Mononuclear cell (primary cell): ENCODE results near the gene GRAMD1B. TPM values are rescaled to one million over a fixed set of nuclear protein-coding genes. Genes with fewer than 3 reads are reported as not detected.
"Not testable (repeated sequence)": the region's sequence is repeated elsewhere in the genome, so short reads cannot be mapped to it uniquely, and the experiment has no call there.

ENCODE experiments used
- H3K27me3 ChIP-seq: 2 replicates; pipeline ENCODE4 v1.6.0; 2011; ENCODE audit warnings: low read length, control low read depth; ENCODE audit not compliant: insufficient read depth
- H3K4me1 ChIP-seq: 2 replicates; pipeline ENCODE4 v1.5.1; 2011; ENCODE audit warnings: mild to moderate bottlenecking, low read length, control low read depth; ENCODE audit not compliant: insufficient read depth
- H3K4me3 ChIP-seq: 2 replicates; pipeline ENCODE4 v1.5.1; 2011; ENCODE audit warnings: mild to moderate bottlenecking, low read length, moderate library complexity
- H3K9me3 ChIP-seq: 2 replicates; pipeline ENCODE4 v1.5.1; 2011; ENCODE audit warnings: low read depth, mild to moderate bottlenecking, control low read depth, low read length
- total RNA-seq: library from RNA; depleted of rRNA; stranded (reverse); fragments of >200 nt; gene quantifications from one replicate; pipeline ENCODE4 v1.2.3, GENCODE V29; 2012

GRAMD1B gene
- total RNA-seq, 1 donor, result 7.1 TPM

- Histone ChIP-seq H3K4me1 (no peaks in the 10 kb centered on the region), H3K4me3 (no peak overlapping the region), H3K9me3 (peaks cover 4% of the 10 kb centered on the region), H3K27me3 (no peaks in the 10 kb centered on the region)
These were observed 87.7 kb downstream of the GRAMD1B start for GRCh38 chr11:123517559-123518364.

GRCh38 chr11:123518496-123519054 is 88.5 kb downstream of the GRAMD1B start:
- Histone ChIP-seq H3K4me3 (no peak overlapping the region), H3K4me1 (no peaks in the 10 kb centered on the region), H3K27me3 (no peaks in the 10 kb centered on the region), H3K9me3 (peaks cover 4% of the 10 kb centered on the region)

GRCh38 chr11:123519055-123519796 is 89.2 kb downstream of the GRAMD1B start:
- Histone ChIP-seq H3K4me3 (no peak overlapping the region), H3K4me1 (no peaks in the 10 kb centered on the region), H3K27me3 (no peaks in the 10 kb centered on the region), H3K9me3 (peaks cover 4% of the 10 kb centered on the region)

GRCh38 chr11:123519797-123520193 is 89.7 kb downstream of the GRAMD1B start:
- H3K9me3 ChIP-seq, result peaks cover 4% of the 10 kb centered on the region
- H3K4me1 ChIP-seq, result no peaks in the 10 kb centered on the region
- H3K27me3 ChIP-seq, result no peaks in the 10 kb centered on the region
- H3K4me3 ChIP-seq, result no peak overlapping the region

GRCh38 chr11:123520476-123520875 is 90.4 kb downstream of the GRAMD1B start:
- not testable (repeated sequence) for H3K4me1 ChIP-seq, H3K9me3 ChIP-seq, H3K27me3 ChIP-seq, H3K4me3 ChIP-seq

- Histone ChIP-seq H3K27me3 (no peaks in the 10 kb centered on the region), H3K4me1 (no peaks in the 10 kb centered on the region), H3K9me3 (peaks cover 4% of the 10 kb centered on the region), H3K4me3 (no peak overlapping the region)
These were observed 90.9 kb downstream of the GRAMD1B start for GRCh38 chr11:123521001-123521400.

GRCh38 chr11:123521930-123522329 is 91.9 kb downstream of the GRAMD1B start:
- Histone ChIP-seq H3K9me3 (peaks cover 4% of the 10 kb centered on the region), H3K4me1 (no peaks in the 10 kb centered on the region), H3K4me3 (no peak overlapping the region)

GRCh38 chr11:123523539-123523938 is 93.5 kb downstream of the GRAMD1B start:
- Histone ChIP-seq H3K9me3 (peaks cover 4% of the 10 kb centered on the region), H3K4me3 (no peak overlapping the region), H3K27me3 (no peaks in the 10 kb centered on the region), H3K4me1 (no peaks in the 10 kb centered on the region)

More at GRCh38 chr11:123521930-123522329, 91.9 kb downstream of the GRAMD1B start:
- no peaks in the 10 kb centered on the region for H3K27me3 ChIP-seq

GRCh38 chr11:123525097-123525496 is 95.0 kb downstream of the GRAMD1B start:
- Histone ChIP-seq H3K27me3 (no peaks in the 10 kb centered on the region), H3K9me3 (peaks cover 4% of the 10 kb centered on the region), H3K4me1 (no peaks in the 10 kb centered on the region), H3K4me3 (no peak overlapping the region)

- no peak overlapping the region for H3K4me3 ChIP-seq
- H3K27me3 ChIP-seq, result no peaks in the 10 kb centered on the region
- no peaks in the 10 kb centered on the region for H3K4me1 ChIP-seq
- peaks cover 4% of the 10 kb centered on the region for H3K9me3 ChIP-seq
These were observed 95.4 kb downstream of the GRAMD1B start for GRCh38 chr11:123525511-123525918.

- Histone ChIP-seq H3K27me3 (no peaks in the 10 kb centered on the region), H3K4me3 (no peak overlapping the region), H3K9me3 (no peaks in the 10 kb centered on the region), H3K4me1 (no peaks in the 10 kb centered on the region)
These were observed 96.1 kb downstream of the GRAMD1B start for GRCh38 chr11:123526027-123526805.

GRCh38 chr11:123526918-123527317 is 96.8 kb downstream of the GRAMD1B start:
- Histone ChIP-seq H3K4me3 (no peak overlapping the region), H3K4me1 (no peaks in the 10 kb centered on the region), H3K27me3 (no peaks in the 10 kb centered on the region), H3K9me3 (no peaks in the 10 kb centered on the region)

GRCh38 chr11:123527526-123527925 is 97.5 kb downstream of the GRAMD1B start:
- no peaks in the 10 kb centered on the region for H3K4me1 ChIP-seq
- H3K9me3 ChIP-seq, result no peaks in the 10 kb centered on the region
- no peaks in the 10 kb centered on the region for H3K27me3 ChIP-seq
- H3K4me3 ChIP-seq, result no peak overlapping the region

GRCh38 chr11:123527947-123528346 is 97.9 kb downstream of the GRAMD1B start:
- H3K4me1 ChIP-seq, result no peaks in the 10 kb centered on the region
- no peak overlapping the region for H3K4me3 ChIP-seq
- H3K9me3 ChIP-seq, result no peaks in the 10 kb centered on the region
- H3K27me3 ChIP-seq, result no peaks in the 10 kb centered on the region

GRCh38 chr11:123531325-123531724 is 101.3 kb downstream of the GRAMD1B start:
- H3K27me3 ChIP-seq, result no peaks in the 10 kb centered on the region
- no peaks in the 10 kb centered on the region for H3K9me3 ChIP-seq
- H3K4me3 ChIP-seq, result no peak overlapping the region
- no peaks in the 10 kb centered on the region for H3K4me1 ChIP-seq
